ENCODE results near the gene PRLHR.

- TF ChIP-seq POLR2AphosphoS5 (IDR thresholded peaks at IDR 0.05; ENCODE audit: low read depth), result no peak
- no peak for TF ChIP-seq CTCF (IDR thresholded peaks at IDR 0.05; ENCODE audit: insufficient read depth, low read length)
- TF ChIP-seq GABPA (IDR thresholded peaks at IDR 0.05; ENCODE audit: low read depth), result no peak
Measured at GRCh38 chr10:118594392-118595063, 920 bp downstream of the PRLHR start.
